Stimulated activated CD4-positive, alpha-beta T cell treated with anti-CD3 and anti-CD28 coated beads, Interleukin-4, amount 100 ng/mL, for 4 hours (primary cell): Measurements from ENCODE around the gene UNC119.

Experiments used
- DNase-seq, 2 experiments: peaks; one replicate each; pipeline ENCODE4 v3.0.0-alpha.2; 2020

UNC119 gene

DNA sequence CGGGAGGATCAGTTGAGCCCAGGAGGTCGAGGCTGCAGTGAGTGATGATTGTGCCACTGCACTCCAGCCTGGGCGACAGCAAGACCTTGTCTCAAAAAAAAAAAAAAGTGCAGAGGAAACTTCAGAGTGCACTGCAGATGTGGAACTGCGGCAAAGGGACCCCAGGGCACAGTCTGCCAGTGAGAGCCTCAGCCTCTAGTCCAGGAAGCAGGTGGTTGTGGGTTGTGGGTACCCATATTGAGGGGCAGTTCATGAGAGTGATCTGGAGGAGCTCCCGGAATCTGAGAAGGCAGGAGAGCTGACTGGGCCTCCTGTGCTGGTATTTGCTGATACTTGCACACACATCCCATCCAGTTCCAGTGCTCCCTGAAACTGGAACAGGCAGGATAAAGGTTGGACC, 33.2 kb downstream of the UNC119 start:
- no peak for DNase-seq

DNA sequence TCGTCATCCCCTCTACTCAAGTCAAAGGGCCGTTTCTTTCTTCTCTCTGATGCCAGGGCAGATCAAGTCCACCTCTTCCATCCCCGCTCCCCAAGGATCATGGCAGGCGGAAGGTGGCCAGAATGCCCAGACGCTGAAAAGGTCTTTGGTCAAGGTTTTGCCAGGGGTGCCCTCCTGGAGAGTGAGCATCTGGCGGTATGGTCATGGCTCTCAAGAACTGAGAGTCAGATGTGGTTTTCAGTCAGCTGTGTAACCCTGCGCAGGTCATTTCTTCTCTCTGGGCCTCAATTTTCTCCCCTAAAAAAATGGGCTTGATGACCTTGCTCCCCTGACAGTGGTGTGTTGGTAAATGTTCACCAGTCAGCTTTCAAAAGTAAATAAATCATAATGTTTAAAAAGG, 33.8 kb downstream of the UNC119 start:
- no peak for DNase-seq

DNA sequence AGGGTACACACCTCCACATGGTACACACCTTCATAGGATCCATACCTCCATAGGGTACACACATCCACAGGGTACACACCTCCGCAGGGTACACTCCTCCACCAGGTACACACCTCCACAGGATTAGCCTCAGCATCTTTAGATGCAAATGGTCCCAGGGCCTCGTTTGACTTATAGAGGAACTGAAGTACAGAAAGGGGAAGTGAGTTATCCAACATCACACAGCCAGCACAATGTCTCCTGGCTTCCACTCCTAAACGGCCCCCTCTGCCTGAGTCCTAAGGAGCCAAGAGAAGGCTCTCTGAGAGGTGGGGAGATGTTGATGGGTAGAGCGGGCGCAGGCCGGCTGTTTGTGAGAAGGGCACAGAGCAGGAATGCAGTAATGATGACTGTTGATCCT, 34.3 kb downstream of the UNC119 start:
- DNase-seq = no peak

DNA sequence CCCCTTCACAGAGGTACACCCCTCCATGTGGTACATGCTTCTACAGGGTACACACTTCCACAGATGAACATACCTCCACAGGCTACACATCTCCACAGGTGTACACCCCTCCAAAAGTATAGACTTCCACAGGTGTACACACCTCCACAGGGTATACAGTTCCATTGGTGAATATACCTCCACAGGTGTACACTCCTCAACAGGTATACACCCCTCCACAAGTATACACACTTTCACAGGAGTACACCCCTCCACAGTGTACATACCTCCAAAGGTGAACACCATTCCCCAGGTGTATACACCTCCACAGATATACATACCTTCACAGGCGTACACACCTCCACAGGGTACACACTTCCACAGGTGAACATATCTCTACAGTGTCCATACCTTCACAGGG, 36.9 kb downstream of the UNC119 start:
- no peak for DNase-seq

DNA sequence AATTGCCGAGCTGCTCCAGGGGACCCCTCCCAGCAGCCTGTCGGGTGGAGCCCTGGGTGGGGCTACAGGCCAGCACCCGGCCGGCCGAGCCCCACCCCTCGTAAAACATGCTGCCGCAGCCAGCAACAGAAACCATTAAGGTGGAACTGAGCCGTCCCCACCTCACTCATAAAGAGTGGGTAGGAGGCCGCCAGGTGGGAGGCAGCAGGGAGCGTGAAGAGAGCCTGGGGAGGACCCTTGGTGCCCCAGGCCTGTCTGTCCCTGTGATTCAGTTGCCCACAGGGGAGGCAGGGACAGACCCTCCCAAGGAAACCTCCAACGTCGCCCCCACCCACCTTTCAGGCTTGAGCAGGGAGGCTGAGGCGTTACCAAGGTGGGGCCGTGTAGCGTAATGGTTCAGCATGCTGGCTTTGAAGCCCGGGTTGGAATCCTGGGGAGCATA, 37.8 kb downstream of the UNC119 start:
- DNase-seq = no peak

DNA sequence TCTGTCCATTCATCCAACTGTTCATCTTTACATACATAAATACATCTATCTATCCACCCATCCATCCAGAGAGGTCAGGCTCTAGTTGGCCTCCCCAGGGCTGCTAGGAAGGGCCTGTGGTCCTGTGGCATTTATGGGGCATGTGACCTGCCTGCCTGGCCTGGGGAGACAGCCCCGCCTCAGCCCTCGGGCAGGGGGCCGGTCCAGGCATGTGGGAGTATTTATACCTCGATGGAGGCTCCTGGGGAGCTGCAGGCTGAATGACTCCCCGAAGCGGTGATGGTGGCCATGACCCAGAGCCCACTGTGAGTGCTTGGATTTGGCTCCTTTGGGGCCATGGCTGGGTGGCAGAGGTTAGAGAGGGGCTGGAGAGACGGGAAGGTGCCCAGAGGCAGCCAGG, 38.9 kb downstream of the UNC119 start:
- DNase-seq = no peak

DNA sequence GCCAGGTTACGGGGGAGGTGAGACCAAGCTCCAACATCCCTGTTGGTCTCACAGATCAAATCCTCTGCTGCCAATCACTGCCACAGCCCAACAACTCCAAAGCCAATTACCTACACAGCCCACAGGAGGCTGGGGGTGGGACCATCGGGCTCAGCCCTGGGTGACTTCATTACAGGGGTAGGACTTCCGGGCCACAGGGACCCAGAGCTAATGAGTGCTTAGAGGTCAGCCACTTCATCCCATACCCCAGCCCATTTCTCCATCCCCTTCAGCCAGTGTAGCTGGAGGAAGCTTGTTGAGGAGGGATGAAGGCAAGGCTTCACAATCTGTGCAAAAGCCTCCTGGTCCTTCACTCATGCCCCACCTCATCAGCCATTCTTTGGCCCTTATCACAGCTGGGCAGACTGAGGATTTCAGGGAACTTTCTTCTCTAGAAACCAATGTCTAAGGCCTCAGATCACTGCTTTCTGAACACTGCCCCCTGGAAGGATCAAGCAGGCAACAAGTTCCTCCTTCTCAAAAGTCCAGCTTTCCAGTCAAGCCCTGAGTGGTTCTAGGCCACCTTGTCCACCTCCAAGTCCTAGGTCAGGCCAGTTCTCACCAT, 40.5 kb downstream of the UNC119 start:
- no peak for DNase-seq

DNA sequence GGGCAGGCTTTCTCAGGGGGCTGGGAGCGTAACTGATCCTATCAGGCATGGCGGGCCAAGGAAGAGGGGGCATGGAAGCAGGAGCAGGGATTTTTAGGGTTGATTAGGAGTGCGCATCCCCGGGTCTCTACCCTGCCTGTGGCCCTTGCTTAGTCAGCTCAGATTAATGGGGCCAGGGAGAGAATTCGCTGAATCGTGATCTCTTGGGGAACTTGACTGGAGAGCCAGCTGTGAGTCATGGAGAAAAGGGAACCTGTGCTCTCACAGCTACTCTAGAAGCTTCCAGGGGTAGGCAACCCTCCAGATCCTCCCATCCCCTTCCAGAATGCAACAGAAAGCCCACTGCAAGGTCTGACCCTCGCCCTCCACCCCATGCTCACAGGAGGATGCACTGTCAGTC, 42.6 kb downstream of the UNC119 start:
- no peak for DNase-seq

DNA sequence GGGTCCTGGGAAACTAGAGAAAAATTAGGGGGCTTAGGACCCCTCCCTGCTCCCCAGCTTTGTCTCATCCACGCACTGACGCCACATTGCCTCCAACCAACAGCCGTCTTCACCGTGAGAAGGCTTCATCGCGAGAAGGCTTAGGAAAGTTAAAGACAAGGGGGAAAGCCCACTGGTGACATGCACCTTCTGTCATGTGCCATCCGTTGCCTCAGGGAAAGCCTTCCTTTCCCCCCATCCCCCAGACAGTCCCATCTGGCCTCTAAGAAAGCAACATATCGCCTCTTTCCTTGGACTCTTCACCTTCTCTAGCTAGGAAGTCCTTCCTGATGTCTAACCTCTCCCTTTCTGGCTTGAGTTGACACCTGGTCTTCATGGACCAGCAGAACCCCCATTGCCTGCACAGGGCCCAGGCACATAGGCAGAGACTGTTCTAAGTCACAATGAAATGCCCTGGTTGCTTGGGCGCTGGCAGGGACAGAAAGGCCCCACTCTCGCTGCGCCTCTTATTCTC, 44.2 kb downstream of the UNC119 start:
- DNase-seq = no peak

DNA sequence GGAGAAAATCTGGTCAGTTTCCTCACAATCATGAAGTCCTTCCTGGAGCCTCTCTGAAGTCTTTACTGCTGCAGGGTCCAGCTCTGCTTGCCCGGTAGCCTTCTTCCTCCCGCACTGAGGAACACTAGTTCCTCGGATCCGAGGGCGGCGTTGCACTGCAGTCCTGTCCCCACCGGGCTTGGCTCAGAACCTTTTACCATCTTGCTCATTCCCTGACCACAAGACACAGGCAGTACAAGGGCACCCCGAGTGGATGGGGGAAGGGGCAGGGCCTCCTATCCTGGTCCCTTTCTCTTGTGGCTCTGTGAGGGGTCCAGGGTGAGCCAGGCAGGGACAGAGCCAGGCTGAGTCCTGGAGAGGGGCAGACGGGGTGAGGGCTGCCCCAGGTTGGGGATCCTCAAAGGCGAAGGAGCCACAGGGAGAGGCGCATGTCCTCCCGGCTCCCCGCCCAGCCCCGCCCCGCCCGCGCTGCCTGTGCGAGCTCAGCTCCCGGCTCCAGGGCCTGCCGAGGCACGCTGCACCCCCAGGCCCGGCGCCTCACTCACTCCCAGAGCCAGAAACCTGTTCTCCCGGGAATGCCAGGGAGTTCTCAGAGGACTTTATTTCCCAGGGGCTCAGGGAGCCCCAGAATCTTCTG, 44.7 kb downstream of the UNC119 start:
- no peak for DNase-seq

DNA sequence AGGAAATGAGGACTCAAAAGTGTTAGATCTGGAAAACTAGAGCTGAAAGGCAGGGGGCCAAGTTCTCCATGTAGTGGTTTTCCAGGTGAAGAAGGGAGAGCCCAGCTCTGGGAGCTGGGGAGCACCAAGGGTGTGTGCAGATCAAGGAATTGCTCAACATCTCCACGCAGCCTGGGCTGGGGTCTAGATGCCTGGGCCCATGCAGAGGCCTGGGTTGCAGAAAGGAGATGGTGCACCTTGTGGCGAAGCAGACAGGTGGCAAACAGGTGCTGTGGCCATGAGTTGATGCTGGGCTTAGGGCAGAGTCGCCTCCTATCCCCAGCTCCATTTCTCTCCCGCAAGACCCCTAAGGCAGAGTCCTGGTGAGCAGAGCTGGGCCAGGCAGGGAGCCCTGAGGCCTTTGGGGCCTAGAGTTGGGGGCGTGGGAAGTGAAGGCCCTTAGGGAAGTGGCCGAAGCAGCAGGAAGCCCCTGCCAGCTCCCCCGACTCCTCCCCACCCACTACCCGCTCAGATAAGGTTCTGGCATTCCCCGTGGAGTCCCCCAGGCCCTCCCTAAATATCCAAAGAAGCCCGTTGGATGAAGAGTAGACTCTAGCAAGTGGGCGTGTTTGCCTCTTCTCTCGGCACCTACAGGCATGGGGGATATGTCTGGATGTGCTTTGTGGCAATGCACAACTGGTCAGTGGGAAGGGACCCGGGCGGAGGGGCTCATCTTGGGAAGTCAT, 45.5 kb downstream of the UNC119 start:
- no peak for DNase-seq

DNA sequence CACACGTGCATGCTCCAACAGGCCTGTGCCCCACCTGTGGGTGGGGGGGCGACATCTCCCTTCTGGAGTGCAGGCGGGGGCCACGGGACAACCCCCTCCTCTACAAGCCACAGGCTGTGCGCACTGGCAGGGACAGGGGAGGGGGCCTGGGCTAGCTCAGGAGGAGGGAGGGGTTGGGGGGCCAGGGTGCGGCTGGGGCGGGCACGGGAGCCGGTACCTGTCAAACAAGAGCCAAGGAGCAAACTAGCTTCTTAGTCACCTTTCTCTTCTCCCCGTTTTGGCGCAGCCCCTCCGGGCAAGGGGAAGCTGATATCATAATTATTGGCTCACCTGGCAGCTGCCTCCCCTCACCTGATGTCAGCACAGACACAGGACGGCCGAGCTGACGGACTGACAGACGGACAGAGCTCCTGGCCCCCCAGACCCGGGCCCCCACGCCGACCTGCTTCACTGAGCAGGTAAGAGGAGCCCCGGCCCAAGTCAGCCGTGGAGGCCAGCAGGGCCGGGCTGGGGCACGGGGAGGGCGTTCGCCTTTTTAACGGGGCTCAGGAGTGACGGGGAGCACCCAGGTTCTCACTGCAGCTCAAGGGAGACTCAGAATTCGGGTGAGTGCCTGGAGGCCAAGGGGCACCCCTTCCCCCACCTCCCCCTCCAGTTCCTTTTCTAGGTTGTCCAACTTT, 46.3 kb downstream of the UNC119 start, which contains the start of gene FOXN1:
FOXN1 (plus strand) TSS at position 363 of the 680 bp plus-strand sequence. CDS start 17,622 bp downstream, outside the sequence.
- no peak for DNase-seq

DNA sequence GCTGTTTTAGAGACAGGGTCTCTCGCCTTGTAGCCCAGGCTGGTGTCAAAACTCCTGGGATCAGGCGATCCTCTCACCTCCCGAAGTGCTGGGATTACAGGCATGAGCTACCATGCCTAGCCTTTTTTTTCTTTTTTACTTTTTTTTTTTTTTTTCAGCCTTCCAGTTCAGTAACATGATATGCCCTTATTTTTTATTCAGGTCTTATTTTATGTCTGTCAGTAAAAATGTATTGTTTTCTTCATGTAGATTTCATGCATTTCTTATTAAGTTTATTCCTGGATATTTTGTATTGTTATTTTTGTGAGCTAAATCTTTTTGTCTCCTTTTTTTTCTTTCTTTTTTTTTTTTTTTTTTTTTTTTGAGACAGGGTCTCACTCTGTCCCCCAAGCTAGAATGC, 49.0 kb downstream of the UNC119 start:
- no peak for DNase-seq

DNA sequence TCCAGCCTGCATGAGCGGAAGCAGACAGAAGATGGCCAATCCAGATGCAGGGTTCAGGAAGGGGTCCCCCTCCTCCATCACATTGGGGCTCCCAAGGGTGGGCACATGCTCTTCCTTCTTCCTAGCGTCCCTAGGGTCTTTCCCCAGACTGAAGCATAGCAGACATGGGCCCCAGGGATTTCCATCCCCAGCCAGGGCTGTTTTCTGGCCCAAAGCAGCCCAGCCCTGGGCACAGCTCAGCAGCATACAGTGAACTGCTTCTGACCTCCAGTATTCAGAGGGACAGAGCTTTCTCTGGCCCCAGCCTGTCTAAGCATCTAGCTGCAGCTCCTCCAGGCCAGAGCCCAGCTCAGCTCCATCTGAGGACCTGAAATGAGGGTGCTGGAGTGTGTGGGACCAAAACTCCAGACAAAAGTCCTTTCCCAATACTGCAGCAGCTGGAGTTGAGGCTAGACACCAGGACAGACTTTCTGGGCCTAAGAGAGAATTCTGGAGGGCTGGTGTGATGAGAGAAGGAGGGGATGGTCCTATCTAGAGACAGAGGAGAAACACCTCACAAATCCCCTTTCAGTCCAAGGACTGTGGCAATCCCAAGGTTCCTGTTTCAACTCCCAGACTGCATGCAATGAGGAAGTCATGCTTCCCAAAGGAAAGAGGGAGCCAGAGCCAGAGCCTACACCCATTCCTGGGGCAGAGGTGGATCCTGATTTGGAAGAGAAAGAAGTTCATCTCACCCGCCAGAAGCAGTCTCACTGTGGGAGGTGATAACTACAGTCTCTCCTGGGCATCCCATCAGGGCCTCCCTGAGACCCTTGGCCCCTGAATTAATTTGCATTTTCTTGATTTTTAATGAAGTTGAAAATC, 50.8 kb downstream of the UNC119 start:
- DNase-seq = no peak

DNA sequence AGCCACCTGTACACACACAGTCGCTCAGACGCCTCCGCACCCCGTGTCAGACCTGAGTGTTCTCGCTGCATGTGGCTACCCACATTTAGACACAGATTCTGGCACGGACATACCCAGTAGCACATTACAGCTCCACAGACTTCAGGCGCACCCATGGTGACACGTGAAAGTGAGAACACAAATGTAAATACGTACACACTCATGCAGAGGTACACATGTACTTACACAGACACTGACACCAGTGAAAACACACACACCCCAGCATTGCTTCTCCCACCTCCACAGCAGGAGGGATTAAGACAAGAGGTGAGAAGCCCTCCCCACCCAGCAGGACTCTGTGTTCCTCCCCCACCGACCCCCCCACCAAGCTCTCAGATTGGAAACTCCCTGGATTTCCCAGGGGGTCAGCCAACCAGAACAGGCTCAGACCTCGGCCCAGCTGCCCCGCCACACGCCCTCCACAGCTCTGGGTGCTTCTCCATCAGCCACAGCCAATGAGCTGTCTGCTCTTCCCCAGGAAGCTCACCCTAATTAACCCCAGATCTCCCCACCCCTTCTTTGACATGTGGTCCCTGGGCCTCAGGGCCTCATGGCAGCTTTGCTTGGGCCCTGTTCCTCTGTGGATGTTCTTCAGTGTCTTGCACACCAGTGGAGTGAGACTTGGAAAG, 51.6 kb downstream of the UNC119 start:
- DNase-seq = no peak

DNA sequence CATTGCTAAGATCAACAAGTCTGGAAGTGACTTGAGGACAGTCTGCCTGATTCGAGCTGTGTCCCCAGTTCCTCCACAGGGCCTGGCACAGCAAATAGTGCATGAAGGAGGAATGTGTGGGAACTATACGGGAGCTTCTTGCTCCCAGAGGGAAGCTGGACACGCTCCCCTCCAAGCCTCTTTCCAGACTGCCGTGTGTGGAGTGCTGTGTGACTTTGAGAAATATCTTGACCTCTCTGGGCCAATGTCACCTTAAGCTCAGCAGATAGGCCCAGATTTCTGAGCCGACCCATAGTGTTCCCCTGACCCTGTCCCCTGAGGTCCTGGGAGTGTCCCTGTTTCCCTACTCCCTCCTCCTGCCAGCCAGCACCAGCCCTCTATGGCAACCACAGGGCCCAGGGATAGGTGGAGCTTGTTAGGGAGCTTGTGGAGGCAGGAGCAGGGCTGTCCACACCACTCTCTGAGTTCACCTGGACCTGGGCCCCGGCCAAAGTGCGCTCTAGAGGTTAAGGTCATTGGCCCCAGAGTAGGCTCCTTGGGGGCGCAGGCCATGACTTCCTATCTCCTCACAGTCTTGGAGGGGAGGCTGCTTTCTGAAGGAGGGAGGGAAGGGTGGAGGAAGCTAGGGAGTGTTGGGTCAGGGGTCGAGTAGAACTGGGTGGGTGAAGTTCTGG, 52.6 kb downstream of the UNC119 start:
- no peak for DNase-seq

DNA sequence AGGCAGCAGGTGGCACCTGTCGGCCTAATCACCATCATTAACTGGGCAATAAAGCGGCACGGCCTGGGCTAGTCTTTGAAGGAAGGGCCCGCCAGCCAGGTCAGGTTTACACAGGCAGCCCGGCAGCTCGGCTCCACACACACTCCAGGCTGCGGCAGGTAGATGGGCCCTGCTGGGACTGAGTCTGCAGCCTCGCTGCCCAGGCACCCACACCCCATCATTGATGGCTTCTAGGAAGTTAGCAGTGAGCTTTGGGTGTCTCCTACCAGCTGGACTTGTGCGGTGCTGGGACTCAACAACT, 53.1 kb downstream of the UNC119 start:
- DNase-seq = no peak

DNA sequence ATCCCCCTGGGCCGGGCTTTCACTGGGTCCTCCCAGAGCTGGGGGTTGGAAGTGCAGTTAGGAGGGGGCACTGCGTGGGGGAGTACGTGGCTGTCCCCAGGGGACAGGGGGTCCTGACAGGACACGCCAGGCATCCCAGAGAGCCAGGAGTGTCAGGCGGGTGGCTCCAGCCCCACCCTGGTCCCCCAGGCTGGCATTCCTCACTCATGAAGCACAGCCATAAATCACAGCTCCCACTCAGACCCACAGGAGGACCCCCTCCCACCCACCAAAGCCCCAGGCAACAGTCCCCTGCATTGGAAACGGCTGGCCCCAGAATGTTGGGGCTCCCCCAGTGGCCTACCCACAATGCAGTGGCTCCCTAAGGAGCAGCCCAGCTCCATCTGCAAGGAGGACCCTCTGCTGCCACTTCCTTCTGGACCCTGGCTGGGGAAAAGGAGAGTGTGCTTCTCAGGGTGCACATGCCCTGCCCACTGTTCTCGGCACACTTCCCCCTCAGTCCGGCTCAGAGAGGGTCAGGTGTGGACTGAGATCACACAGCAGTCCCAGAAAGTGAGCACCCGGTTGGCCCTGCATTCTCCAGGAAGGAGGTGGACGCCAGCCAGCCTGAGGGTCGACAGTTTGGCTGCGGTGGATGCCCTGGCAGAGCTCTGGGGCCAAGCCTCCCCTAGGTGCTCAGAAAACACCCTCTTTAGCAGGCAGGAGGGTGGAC, 53.6 kb downstream of the UNC119 start:
- DNase-seq = no peak

DNA sequence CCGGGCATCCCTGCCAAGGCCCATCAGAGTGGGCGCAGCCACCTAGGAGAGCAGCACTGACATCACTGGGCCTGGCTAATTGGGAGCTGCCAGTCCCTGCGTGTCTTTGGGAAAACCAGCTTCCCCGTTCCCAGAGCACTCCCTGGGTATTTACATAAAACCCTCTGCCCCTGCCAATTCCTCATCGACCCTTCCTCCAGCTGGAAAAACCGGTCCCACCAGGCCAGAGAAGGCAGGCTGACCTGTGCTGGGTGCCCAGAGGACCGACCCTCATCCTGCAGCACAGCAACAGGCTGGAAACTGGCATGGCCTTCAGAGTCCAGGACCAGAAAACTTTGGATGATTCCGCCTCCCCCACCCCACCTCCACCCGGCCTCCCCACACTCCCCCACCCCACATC, 54.5 kb downstream of the UNC119 start:
- no peak for DNase-seq
